ENCODE results near the gene KLHDC9.

Gene KLHDC9

DNA sequence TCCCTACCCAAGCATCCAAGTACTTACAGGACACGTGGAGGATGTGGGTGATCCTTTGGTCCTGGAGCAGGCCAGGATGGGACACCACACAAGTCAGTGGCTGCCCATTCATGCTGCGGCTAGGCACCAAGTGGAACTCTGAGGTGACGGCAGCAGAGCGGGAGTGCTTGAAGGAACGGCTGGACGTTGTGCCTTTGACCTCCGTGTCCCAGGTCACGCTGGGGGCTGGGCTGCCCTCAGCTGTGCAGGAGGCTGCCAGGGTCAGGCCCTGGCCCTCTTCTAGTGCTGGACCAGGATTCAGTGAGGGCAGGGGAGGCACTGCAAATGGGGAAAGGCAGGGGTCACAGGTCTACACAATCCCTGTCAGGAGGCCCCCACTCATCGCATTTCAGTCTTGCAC lies 20.7 kb upstream of the KLHDC9 start:
- FAIRE-seq: no peak

DNA sequence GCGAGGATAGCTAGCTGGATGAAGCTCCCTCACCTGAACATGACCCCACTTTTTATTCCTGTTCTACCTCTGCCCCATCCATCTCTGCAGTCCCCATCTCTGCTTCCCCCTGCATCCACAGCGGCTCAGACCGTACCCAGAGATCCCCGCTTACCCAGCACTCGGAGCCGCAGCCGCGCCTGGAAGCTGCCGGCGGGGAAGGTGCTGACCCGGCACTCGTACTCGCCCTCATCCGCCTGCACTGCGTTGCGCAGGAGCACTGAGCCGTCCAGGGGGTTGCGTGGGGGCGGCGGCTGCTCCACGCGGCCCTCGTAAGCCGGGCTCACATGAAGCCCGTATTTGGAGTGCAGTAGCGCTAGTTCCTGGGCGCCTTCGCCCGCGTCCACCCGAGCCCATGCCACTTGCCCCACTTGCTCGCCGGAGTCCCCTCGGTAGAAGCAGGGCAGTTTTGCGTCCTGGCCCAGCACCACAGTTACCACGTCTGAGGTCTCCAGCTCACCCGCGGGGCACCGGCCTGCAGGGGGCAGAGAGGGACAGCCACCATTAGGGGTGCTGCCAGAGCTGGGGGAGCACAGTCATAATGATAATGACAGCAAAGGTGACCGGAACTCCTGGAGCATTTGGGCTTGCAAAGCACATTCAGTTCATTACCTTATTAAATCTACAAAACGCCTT lies 18.6 kb upstream of the KLHDC9 start:
- no peak for FAIRE-seq

DNA sequence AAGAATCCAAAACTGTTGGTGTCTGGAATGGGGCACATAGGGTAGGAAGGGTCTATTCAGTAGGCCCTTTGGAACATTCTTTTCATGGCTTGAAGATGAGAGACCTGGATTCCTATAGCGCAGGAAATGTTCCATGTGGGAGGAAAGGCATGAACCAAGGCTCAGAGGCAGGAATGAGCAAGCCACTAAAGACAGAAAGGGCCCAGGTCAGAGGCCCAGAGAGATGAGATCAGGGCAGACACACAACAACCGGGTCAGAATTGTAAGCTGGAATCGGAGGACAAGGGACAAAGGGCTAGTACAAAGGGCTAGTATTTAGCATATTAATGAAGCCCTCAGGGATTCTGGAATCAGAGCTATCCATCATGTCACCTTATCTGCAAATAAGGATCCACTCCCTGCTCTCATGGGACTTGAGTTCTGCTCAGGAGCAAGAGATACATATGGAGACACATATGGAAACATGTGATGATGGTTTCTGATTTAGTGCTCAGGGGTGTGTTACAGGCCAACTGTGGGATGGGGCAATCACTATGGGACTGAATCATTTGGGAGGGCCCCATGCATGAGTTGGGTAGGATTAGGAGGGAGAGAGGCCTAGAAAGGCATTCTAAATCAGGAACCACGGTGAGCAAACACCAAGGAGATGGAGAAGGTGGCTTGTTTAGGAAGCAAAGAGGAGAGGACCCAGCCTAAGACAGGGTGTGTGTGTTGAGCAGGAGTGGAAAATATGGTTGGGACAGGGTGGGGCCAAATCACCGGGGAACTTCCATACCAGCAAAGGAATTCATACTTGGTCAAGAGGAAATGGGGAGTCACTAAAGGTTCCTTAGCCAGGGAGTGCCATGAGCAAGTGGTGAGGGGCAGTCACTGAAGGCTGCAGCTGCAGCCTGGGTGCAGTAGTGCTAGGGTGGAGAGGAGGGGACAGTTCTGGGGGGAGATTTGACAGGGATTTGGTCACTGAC lies 17.4 kb upstream of the KLHDC9 start:
- FAIRE-seq: no peak

DNA sequence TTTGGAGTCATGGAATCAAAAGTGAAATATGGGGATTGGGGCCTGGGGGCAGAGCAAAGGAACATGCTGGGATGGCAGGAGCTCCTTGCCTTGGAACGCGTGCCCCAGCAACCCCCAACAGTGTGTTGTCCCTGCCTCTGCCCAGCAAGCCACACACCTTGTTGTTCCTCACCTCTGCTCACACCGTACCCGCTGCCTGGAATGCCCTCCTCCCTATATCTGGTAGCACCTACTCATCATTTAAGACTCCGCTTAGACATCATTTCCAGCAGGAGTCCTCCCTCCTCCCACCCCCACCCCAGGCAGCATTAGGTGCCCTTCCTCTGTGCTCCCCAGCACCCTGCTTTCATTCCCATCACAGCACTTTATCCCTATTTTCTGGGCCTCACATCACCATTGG lies 16.6 kb upstream of the KLHDC9 start:
- no peak for FAIRE-seq

DNA sequence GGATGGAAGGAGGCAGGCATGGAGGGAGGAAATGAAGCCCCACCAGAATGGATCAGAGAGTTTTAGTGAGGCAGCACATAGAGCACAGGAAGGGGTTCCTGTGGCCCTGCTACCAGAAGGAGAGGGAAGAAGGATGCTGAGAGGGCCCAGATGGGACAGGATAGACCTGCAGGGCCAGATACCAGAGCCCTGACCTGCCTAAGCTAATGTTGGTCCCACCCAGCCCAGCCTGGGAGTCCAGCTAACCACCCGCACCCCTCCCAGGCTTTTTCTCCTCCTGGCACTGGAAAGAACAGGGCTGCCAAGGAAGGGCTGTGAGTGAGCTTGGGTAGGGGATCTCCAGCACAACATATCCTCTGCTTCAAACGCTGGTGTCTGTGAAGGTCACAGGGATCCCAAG lies 15.7 kb upstream of the KLHDC9 start:
- FAIRE-seq: no peak

DNA sequence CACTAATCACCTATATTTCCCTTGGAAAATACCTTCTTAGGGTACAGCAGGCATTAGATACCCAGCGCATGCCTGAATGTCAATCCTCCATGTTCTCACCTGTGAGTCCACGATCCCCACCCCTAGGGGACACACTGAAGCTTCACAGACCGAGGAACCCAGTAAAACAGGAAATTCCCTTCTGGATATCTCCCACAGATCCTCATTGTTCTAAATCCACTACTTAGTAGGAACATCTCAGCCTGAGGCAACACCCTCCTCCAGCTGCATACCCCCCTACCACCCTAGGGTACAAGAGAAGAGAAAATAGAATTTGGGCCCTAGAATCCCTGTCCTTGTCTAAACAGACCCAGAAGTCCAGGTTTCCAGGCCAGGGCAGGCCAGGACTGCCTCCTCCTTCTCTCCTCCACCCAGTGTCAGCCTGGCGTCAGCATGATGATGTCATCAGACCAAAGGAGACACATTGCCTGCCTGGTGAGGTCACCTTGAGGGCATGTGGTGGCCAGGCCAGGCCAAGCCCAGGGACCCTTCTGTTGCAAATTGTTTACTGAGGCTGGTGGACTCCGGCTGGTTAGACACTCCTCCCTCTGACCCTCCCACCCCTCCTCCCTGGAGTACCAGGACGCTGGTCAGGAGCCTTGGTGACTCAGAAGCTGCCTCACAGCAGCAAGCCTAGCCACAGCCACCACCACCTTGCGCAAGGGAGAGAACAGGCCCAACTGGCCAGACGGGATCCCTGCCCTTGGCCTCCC lies 15.0 kb upstream of the KLHDC9 start:
- FAIRE-seq: no peak

DNA sequence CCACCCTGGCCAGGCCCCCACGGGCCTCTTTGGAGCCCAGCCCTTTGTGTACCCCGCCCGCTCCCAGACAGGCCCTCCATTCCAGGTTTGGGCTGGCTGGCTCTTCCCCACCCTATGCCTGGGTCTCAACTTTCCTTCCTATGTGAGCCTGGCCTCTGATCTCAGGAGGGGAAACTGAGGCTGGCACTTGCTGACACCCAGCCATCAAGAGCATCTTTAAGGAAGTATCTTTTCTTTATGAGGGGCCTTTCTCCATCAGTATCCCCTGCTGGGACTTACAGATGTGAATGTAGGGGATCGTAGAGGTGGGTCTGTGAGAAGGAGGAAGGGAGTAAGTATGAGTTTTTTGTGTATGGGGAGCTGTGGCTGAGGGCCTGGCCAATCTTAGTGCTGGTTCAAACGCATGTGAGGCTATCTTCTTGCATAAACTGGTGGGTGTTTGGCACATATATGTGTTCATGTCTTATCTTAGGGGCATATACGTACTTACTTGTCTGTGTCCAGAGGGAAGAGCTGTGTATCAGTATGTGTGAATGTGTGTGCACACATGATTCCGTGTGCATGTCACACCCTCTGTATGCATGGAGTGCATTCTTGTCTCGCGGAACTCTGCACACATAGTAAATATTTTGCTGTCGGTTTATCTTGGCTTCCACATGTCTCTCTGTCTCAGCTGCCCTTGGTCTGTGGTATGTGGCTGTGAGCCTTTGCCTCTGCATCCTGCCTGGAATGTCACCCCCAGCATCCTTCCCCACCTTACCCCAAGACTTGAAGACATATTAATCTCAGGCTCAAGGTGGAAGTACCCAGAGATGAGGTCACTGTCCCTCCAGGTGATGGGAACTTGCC lies 14.2 kb upstream of the KLHDC9 start:
- no peak for FAIRE-seq

DNA sequence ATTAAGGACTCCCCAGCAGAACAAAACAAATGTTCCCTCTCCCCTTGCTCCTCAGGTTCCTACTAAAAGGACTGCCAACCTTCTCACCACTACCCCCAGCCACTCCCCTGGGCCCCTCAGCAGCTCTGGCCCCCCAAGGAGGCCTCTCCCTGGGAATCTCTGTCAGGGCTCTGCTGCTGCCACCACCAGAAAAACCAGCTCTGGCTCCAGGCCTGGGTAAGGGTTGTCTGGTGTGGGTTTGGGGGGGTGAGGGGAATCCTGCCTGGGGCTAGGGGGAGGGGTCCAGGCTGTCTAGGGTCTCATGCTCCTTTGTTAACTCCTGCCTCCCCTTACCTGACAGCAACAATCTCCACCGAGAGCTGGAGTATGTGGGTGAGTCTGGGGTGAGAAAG lies 13.6 kb upstream of the KLHDC9 start:
- no peak for FAIRE-seq

DNA sequence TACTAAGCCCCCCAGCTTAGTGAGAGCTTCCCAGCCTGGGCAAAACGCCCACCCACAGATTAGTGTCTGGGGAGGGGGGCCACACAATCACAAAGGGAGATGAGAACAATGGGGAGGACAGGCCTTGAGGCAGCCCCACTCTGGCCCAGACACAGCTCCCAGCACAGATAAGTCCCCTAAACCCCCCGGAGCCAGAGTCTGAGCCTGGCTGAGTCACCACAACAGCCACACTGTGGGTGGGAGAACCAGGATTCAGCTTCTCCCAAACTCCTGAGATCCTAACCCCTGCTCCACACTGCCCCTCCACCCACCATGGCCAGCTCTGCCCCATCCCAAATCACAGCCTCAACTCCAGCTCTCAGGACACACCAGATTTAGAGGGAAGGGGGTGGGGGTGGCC lies 13.0 kb upstream of the KLHDC9 start:
- FAIRE-seq: no peak

DNA sequence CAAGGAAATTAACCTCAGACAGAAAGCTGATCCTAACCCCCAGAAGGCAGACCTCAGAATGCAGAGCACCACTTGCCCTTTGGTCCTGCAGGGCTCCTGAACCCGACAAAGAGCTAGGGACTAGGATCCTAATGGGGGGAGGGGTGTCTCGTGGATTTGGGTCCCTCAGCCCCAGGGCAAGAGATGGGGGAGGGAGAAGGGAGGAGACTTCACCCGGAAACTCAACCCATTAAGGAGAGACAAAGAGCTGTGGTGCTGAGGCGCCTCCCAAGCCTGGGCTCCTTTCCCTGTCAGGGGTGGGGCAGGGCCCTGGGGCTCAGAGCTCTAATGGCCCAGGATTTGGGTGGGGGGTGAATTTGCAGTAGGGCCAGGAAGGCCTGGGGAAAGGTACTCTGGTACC lies 11.7 kb upstream of the KLHDC9 start:
- FAIRE-seq: no peak

DNA sequence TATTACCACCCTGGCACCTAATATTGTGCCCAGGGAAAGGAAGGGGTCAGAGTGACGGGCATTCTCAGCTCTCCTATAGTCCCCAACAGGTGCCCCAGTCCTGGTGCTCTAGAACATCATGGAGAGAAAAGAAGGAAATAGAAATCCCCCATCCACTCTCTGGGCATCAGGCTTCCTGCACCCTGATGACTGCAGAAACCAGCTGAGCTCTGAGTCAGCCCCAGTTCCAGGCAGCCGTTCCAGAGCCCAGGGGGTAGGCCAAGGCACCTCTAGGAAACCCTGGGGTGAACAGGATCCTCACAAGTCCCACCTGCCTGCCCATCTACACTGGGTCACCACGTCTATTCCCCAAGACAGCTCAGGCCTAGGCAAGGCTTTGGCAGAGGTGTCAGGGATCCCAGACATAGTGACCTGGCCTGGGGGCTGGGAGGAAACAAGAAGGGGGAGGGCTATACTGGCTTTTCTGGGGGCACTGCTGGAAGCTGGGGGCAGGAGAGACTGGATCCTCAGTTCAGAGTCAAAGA lies 9.5 kb upstream of the KLHDC9 start:
- FAIRE-seq: no peak

DNA sequence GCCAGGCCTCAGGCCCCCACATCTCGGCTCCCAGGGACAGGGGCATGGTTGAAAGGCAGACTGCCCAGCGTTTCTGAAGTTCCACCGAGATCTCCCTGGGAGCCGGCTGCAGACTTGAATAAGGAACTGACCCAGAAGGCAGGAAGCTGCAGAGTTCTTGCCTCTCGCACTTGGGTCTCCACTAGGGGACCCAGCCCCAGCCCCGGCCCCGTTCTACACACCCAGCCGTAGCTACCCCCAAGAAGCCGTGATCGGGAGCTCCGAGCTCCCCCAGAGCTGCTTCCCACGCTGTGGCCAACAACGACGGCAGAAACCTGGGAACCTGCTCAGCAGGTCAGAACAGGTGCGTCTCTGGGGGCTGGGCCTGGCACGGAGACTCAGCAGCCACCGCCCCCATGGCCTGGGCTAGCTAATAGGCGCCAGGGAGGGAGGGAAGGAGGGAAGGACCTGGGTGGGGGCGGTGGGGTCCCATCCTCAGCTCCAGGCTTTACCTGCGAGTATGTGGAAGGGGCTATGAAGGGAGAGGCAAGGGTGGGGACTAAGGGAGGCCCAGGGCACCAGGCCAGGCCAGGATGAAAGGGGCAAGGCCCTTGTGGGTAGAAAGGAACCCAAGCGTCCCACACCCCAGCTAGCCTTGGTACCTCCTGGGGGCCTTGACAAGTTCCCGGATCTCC lies 8.8 kb upstream of the KLHDC9 start, which contains the start of gene NECTIN4:
Gene NECTIN4, minus strand, starts transcription at position 308 of the 674 bp plus-strand sequence. Its CDS starts 262 bp downstream, at position 46.
- no peak for FAIRE-seq

DNA sequence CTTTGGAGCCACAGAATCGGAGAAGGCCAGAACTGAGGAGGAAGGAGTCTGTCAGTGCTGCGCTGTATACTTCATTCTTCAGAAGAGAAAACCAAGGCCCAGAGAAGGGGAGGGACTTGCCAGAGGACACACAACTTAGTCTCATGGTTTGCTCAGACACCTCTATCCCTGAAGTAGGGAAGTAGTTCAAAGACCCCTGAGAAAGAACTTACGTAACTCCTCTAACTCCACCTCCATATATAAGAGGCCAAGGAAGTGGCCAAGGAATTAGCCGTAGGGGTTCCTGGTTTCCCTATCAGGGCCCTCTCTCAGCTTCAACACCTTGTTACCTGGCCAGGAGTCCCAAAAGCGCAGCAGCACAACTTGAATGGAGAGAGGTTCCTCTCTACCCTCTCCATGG lies 8.2 kb upstream of the KLHDC9 start:
- no peak for FAIRE-seq

DNA sequence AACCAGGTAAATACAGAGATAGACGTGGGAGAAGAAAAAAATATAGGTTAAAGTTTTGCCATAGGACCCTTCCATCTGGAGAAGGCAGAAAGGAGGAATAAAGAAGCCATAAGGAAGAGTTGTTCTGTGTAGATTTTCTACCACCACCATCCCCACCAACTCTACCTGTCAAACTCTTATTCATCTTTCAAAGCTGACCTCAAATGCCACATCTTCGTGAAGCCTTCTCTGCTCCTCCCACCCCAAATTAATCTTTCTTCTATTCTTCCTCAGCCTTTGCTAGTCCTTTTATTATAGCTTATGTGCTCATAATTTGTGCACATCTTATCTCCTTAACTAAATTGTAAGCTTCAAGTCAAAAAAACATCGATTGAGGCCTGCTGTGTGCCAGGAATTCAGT lies 7.5 kb upstream of the KLHDC9 start:
- FAIRE-seq: no peak

DNA sequence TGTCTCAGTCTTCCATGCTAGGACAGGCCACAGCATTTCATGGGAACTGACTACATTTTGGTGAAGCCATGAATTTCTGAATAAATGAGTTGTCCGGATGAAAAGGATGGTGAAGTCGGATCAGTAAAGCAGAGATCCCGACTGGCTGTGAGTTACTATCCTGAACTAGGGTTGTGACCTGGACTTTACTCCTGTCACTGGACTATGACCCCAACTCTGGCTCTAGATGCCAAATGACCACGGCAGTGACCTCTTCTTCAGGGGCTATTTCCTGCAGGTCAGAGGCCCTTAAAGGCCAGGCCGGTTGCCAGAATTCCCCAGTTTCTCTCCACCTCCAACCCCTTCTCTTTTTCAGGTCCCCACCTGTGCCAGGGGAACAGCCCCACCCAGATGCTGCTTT lies 7.1 kb upstream of the KLHDC9 start:
- no peak for FAIRE-seq

DNA sequence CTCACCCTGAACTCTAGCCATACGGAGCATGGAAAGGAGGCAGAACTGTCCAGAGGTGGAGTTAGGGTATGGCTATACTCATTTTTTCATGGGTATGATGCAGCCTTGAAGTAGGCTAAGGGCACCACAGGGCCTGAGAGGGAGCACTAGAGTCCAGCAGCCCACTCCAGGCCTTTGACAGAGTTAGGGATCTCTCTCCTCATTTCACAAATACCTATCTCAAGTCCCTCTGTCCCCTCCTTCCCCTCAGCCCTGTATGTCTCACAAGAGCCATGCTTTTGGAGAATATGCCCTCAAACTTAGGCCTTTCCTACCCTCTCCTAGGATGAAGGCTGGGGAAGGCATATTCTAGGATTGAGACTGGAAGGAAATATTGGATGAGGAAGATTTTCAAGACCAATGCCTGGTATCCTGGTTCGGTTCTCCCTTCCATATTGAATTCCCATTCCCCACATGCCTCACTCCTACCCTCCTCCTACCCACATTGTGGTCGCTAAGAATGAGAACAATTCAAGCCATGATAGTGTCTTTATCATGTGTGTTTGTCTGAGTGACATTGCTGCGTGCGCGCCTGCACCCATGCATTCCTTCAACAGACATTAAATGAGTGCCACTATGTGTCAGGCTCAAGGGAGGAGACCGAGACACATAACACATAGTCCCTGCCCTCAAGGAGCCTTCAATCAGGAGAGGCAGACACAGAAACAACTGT lies 6.2 kb upstream of the KLHDC9 start:
- no peak for FAIRE-seq

DNA sequence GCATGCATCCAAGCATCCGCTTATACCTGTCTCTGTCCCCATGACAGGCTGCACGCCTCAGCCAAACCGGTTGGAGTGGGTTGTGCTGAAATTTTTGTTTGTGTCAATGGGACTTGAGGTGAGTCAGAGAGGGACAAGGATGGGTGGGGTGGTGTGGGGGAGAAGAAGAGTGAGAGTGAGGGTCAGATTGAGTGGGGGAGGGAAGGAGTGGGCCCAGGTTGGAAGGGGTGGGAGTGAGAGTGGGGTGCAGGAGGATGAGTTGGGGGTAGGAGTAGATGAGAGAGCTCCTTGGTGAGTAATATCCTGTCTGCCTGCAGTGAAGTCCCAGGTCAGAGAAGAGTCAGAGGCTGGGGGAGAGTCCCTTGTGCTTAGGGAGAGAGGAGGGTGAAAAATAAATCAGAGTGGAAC lies 5.5 kb upstream of the KLHDC9 start:
- FAIRE-seq: no peak

DNA sequence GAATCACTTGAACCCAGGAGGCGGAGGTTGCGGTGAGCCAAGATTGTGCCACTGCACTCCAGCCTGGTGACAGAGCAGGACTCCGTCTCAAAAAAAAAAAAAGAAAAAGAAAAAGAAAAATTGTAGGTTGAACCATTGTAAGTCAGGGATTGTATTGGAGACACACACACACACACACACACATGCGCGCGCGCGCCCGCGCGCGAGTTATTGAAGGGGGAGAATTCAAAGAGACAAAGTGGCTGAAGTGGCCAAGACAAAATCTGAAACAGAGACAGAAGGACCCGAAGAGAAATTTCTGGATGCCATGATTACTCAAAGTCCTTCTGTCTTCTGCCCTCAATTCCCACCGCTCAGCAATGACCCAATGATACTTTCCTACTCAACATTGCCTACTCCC lies 3.7 kb upstream of the KLHDC9 start:
- no peak for FAIRE-seq

DNA sequence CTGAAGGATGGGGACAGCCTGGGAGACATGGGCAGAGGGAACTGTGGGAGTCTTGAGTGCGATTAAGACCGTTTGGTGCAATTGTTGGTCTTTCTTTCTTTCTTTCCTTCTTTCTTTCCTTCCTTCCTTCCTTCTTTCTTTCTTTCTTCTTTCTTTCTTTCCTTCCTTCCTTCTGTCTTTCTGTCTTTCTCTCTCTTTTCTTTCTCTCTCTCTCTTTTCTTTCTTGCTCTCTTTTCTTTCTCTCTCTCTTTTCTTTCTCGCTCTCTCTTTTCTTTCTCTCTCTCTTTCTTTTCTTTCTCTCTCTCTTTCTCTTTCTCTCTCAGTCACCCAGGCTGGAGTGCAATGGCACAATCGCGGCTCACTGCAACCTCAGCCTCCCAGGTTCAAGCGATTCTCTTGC lies 2.9 kb upstream of the KLHDC9 start:
- FAIRE-seq: no peak

DNA sequence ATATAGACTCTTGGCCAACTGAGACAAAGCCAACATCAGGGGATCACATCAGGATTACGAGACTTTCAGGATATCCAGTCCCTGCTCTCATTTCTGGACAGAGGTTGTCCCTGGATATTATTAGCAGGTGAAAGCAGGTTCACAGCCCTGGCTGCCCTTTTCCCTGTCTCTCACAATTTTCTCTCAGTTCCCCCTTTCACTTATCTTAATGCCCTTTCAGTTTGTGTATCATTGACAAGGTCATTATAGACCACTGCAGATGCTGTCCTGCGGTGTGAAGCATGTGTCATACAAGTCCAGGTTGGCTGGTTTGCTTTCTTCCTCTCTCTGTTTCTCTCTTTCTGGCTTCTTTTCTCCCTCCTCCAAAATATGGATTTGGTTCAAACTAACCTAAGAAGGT lies 2.1 kb upstream of the KLHDC9 start:
- FAIRE-seq: no peak

DNA sequence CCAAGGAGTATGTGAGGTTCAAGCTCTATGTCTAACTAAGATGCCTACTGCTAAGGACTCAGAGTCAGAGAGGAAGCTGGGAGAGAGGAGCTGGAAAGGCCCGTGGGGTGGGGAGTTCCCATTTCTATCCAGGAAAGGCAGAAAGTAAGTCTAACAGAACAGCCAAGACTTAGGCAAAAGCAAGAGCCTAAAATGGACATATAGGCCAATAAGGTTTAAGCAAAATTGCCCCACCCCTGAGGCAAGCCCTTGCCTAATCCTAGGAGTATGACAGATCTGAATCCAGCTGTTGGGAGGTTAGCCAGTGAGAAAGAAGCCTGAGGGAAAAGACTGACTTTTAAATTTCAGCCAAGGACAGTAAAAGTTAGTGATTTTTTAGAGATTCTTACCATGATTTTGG lies 1.6 kb upstream of the KLHDC9 start:
- FAIRE-seq: no peak
